WTC11 (cell line): Measurements from ENCODE around the gene CFAP221. TPM values are rescaled to one million over a fixed set of nuclear protein-coding genes. Genes with fewer than 3 reads are reported as not detected.

Experiments used
- ATAC-seq: fragments of 200-7000 bp; cut with Tn5 transposase; 2 replicates; pipeline ENCODE4 v1.10.0; 2021; ENCODE audit warnings: mild to moderate bottlenecking, moderate library complexity
- CTCF ChIA-PET: fragments of 300-600 bp; sonication (Branson Sonifier 250); formaldehyde crosslinking; loops from one replicate; lab custom pipeline; 2021; ENCODE audit warnings: antibody characterized with exemption; lab: Charles Lee
- POLR2A ChIA-PET: fragments of 350-600 bp; sonication (Branson Sonifier 250); formaldehyde crosslinking; loops from one replicate; lab custom pipeline; 2021; ENCODE audit warnings: antibody characterized with exemption; lab: Charles Lee
- DNase-seq: peaks from one replicate; pipeline ENCODE4 v3.0.0; 2021; ENCODE audit warnings: low spot score
- H3K27ac Mint-ChIP-seq: 2 replicates; pipeline ENCODE4 v1.8.0; 2021; ENCODE audit warnings: mixed read lengths
- H3K27me3 Mint-ChIP-seq: 2 replicates; pipeline ENCODE4 v1.8.0; 2021; ENCODE audit warnings: low read depth, mild to moderate bottlenecking, moderate library complexity, mixed read lengths
- H3K36me3 Mint-ChIP-seq: 2 replicates; pipeline ENCODE4 v1.8.0; 2021; ENCODE audit warnings: mixed read lengths
- H3K4me1 Mint-ChIP-seq: 2 replicates; pipeline ENCODE4 v1.8.0; 2022; ENCODE audit warnings: mixed read lengths
- H3K4me3 Mint-ChIP-seq: 2 replicates; pipeline ENCODE4 v1.8.0; 2021; ENCODE audit warnings: mild to moderate bottlenecking, moderate library complexity, mixed read lengths
- H3K9me3 Mint-ChIP-seq: 2 replicates; pipeline ENCODE4 v1.8.0; 2021; ENCODE audit warnings: mixed read lengths
- ATF2 ChIP-seq: sonication (generic); formaldehyde crosslinking; IDR thresholded peaks from 2 replicates; pipeline ENCODE4 v1.8.1; 2022; ENCODE audit warnings: low read depth, missing genetic modification reagents, borderline replicate concordance
- CBFB ChIP-seq: sonication (generic); formaldehyde crosslinking; IDR thresholded peaks from 2 replicates; pipeline ENCODE4 v1.8.1; 2022; ENCODE audit warnings: mild to moderate bottlenecking, low read depth, missing genetic modification reagents
- CDX4 ChIP-seq: fragments of 250-450 bp; sonication (Bioruptor Pico); IDR thresholded peaks from 2 replicates; pipeline ENCODE4 v1.9.0; 2021; ENCODE audit warnings: moderate library complexity, mild to moderate bottlenecking, inconsistent platforms, borderline replicate concordance
- E2F4 ChIP-seq: sonication (generic); formaldehyde crosslinking; IDR thresholded peaks from 2 replicates; pipeline ENCODE4 v1.8.1; 2022; ENCODE audit warnings: low read depth, mild to moderate bottlenecking, moderate library complexity, missing genetic modification reagents, borderline replicate concordance
- ELF4 ChIP-seq: sonication (generic); formaldehyde crosslinking; IDR thresholded peaks from 2 replicates; pipeline ENCODE4 v1.8.1; 2022; ENCODE audit warnings: low read depth, mild to moderate bottlenecking, moderate library complexity, missing genetic modification reagents
- FOXP4 ChIP-seq: sonication (generic); formaldehyde crosslinking; IDR thresholded peaks from 2 replicates; pipeline ENCODE4 v1.8.0; 2022; ENCODE audit warnings: mild to moderate bottlenecking, missing genetic modification reagents
- GTF2I ChIP-seq: fragments of 250-450 bp; sonication (Bioruptor Pico); conservative IDR thresholded peaks from 2 replicates; pipeline ENCODE4 v1.4.0; 2021; ENCODE audit warnings: mild to moderate bottlenecking
- HMGXB4 ChIP-seq: sonication (generic); formaldehyde crosslinking; IDR thresholded peaks from 2 replicates; pipeline ENCODE4 v1.8.1; 2023; ENCODE audit warnings: mild to moderate bottlenecking, moderate library complexity, missing genetic modification reagents
- JUN ChIP-seq: sonication (generic); formaldehyde crosslinking; IDR thresholded peaks from 2 replicates; pipeline ENCODE4 v1.8.0; 2023; ENCODE audit warnings: mild to moderate bottlenecking, missing genetic modification reagents
- MLX ChIP-seq: sonication (generic); formaldehyde crosslinking; IDR thresholded peaks from 2 replicates; pipeline ENCODE4 v1.8.1; 2023; ENCODE audit warnings: mild to moderate bottlenecking, missing genetic modification reagents, moderate library complexity
- MYBL2 ChIP-seq: sonication (generic); formaldehyde crosslinking; IDR thresholded peaks from 2 replicates; pipeline ENCODE4 v1.8.1; 2023; ENCODE audit warnings: mild to moderate bottlenecking, moderate library complexity, missing genetic modification reagents
- NR3C1 ChIP-seq: sonication (generic); formaldehyde crosslinking; conservative IDR thresholded peaks from 2 replicates; pipeline ENCODE4 v1.8.1; 2023; ENCODE audit warnings: low read depth, mild to moderate bottlenecking, missing genetic modification reagents
- SOX15 ChIP-seq: fragments of 250-450 bp; sonication (Bioruptor Pico); IDR thresholded peaks from 2 replicates; pipeline ENCODE4 v1.9.0; 2021; ENCODE audit warnings: mild to moderate bottlenecking
- USF2 ChIP-seq: sonication (generic); formaldehyde crosslinking; IDR thresholded peaks from 2 replicates; pipeline ENCODE4 v1.8.1; 2023; ENCODE audit warnings: mild to moderate bottlenecking, missing genetic modification reagents, moderate library complexity
- ZBTB43 ChIP-seq: sonication (generic); formaldehyde crosslinking; IDR thresholded peaks from 2 replicates; pipeline ENCODE4 v1.8.1; 2023; ENCODE audit warnings: mild to moderate bottlenecking, missing genetic modification reagents
- ZNF532 ChIP-seq: fragments of 250-450 bp; sonication (Bioruptor Pico); IDR thresholded peaks from 2 replicates; pipeline ENCODE4 v1.9.0; 2021; ENCODE audit warnings: mild to moderate bottlenecking, borderline replicate concordance
- total RNA-seq: library from RNA; stranded (reverse); gene quantifications from 3 replicates; pipeline ENCODE4 v1.2.3, GENCODE V29; 2021

CFAP221 gene
- total RNA-seq, 1 experiment from 2014 or later: 0.35 TPM

- TF ChIP-seq ZNF532 (CRISPR knock-in tag): no peak
- TF ChIP-seq CBFB: no peak
- no peak for TF ChIP-seq JUN (CRISPR knock-in tag)
- no peak for TF ChIP-seq USF2 (CRISPR knock-in tag)
- no peak for TF ChIP-seq NR3C1 (CRISPR knock-in tag)
Measured at GRCh38 chr2:119671752-119672151, 127.5 kb downstream of the CFAP221 start (continued).

- H3K27ac Mint-ChIP-seq: no peak overlapping the region
- H3K27me3 Mint-ChIP-seq: peaks cover 2% of the 10 kb centered on the region; the same call in 1 of the 2 replicates
- TF ChIP-seq GTF2I (CRISPR knock-in tag): no peak
- no peak for TF ChIP-seq CDX4
- no peak for TF ChIP-seq CBFB
- TF ChIP-seq ZBTB43: no peak
- no peak for TF ChIP-seq MLX (CRISPR knock-in tag)
- no peak for TF ChIP-seq HMGXB4
- TF ChIP-seq ELF4 (CRISPR knock-in tag): no peak
- TF ChIP-seq SOX15: no peak
- no peak for TF ChIP-seq FOXP4 (CRISPR knock-in tag)
- no peak for TF ChIP-seq ATF2 (CRISPR knock-in tag)
- TF ChIP-seq E2F4 (CRISPR knock-in tag): no peak
- TF ChIP-seq MYBL2: no peak
- ATAC-seq (peak; percentile 77), DNase-seq (no peak)
- CTCF ChIA-PET: interaction anchor here (1.2 to 1.5 kb wide), 2 partner anchors 29 to 31 kb away, joined by 4 to 5 read pairs; no protein-coding TSS in a partner anchor
- H3K4me1 Mint-ChIP-seq: peaks cover 26% of the 10 kb centered on the region
- POLR2A ChIA-PET: no interaction called here
- no peaks in the 10 kb centered on the region for H3K9me3 Mint-ChIP-seq
- no peaks in the 10 kb centered on the region for H3K36me3 Mint-ChIP-seq
- H3K4me3 Mint-ChIP-seq: no peak overlapping the region
Measured at GRCh38 chr2:119672161-119672862, 128.1 kb downstream of the CFAP221 start.
